ENCODE data around the gene MEI1.

Gene MEI1

DNA sequence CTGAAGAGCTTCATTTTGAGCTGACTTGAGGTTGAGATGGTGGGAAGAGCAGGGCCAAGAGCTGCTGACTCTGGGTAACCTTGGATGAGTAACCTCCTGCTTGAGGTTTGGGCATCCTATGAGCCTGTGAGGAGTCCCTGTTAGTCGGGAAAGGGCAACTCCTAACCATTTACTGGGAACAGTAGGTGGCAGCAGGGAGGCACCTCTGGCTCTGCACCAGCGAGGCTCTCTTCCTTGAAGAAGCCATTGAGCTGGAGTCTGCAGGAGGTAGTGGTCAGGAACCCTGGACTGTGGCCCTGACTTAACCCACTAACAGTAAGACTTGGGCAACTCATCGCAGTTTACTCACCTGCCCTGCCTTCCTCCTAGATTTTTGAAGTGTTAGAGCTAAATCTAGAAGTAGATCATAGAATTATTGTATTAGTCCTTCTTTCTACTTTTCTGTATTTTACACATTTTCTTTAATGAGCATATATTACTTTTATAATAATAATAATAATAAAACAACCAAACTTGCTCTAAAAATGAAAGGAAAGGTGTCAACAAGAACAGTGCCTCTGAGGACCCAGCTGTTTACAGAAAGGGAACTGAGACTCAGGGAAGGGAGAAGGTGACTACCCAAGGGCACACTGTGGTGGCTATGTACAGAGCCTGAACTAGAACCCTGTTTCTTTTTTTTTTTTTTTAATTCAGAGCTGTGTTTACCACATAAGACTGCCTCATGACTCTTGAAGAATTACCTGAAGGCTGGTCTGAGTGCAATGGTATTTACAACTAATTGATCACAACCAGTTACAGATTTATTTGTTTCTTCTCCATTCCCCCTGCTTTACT lies 47.5 kb downstream of the MEI1 start:
- peak; percentile 83 for DNase-seq

DNA sequence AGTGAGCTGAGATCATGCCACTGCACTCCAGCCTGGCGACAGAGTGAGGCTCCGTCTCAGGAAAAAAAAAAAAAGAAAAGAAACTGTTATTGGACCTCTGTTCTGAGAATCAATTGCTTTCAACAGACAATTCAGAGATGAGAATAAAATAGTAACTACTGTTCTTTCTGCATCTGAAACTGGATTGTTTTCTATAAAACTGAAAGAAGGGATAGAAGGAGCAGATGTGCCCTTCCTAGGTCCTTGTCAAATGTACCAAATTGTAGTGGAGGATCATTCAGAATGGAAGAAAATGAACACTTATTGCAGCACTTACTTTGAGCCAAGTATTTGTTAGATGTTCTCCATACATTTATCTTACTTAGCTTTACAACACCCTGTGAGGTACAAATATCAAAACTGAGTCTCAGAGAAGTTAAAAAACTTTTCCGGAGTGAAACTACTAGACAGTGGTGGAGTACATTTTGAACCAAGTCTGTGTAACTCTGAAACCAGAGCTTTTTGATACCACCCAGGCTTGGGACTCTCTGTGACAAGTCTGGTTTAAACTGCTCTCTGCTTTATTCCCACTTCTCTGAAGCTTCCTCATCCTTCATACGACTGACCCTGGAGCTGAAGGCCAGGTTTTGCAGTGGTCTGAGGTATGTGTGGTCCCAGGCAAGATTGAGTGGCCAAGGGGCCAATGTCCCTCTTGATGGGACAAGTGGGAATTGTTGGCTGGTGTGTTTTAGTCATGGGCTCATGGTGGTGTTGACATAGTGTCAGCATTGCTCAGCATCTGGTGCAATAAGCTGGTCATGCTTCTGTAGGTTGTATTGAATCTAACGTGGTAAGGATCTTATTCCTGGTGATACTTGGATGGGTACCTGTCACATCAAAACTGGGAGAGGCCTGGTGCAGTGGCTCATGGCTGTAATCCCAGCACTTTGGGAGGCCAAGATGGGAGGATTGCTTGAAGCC lies 53.0 kb downstream of the MEI1 start:
- no peak for DNase-seq

DNA sequence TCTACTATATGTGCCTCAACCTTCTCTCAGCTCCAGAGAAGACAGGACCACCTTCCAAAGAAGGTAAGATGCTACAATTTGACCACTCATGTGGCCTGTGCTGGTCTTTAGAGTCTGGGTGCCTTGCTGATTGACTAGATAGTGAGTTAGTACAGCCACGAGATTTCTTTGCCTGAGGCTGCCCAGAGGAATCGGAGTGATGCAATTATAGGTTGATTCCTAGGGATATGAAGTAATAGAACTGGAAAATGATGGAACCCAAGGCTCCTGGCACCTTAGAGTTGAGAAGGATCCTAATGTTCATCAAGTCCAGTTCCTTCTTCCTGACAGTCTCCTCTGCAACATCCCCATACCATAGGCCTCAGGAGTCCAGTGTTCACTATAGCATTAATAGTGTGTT lies 54.7 kb downstream of the MEI1 start:
- DNase-seq: no peak

DNA sequence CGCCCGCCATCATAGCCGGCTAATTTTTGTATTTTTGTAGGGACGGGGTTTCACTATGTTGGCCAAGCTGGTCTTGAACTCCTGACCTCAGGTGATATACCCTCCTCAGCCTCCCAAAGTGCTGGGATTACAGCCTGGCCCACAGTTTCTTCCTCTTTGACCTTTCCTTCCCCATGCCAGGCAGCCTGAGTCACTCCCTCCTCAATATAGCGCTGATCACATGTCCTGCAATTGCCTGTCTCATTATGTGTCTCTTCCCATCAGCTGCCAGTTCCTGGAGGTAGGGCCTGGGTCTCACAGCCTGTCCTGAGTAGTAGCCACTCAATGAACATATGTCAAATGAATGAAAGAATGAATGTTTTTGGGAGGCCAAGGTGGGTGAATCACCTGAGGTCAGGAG lies 58.2 kb downstream of the MEI1 start:
- DNase-seq: no peak

DNA sequence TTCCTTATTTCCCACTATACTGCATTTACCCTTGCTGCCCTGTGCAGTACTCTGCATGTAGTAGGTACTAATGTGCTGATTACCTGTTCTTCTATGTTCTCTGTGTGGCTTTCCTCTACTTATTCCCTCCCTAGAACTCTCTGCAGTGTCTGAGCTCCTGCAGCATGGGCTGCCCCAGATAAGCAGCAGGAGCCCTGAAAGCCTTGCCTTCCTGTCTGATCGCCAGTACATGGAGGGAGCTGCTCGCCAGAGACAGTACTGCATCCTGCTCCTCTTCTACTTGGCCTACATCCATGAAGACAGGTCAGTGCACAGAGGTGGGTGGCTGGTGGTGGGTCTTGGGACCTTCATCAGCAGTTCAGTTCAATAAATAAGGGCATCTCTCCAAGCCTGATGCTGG lies 58.9 kb downstream of the MEI1 start:
- DNase-seq: no peak

DNA sequence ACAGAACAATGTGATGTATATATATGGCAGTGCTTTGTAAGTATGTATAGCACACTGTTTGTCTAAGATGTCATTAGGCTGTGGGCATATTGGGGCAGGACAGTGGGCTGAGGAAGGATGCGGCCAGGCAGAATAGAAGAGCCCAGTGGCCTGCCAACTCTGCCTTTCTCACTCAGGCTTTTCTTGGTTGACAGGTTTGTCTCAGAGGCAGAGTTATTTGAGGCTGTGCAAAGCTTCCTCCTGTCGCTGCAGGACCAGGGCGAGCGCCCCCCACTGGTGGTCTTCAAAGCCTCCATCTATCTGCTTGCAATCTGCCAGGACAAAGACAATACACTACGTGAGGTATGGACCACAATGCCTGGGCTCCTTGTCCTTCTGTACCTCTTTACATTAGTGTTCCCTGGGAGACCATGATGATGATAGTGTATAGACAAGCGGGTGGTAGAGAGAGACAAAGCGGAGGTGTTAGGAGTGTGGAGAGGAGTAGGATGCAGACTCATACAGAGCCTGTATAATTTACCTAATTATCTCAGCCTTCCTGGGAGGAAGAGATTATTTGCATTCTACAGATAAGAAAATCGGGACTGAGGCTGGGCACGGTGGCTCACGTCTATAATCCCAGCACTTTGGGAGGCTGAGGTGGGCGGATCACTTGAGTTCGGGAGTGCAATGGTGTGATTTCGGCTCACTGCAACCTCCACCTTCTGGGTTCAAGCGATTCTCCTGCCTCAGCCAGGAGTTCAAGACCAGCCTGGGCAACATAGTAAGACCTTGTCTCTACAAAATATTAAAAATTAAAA lies 63.9 kb downstream of the MEI1 start:
- DNase-seq: no peak

DNA sequence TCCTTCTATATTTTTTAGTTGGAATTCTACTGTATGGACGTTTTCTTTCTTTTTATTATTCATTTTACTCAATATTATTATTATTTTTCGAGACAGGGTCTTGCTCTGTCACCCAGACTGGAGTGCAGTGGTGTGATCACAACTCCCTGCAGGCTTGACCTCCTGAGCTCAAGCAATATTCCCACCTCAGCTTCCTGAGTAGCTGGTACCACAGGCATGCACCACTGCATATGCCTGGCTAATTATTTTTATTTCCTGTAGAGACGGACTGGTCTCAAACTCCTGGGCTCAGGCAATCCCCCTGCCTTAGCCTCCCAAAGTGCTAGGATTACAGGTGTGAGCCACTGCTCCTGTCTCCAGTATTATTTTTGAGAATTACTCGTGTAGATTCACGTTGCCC lies 67.2 kb downstream of the MEI1 start:
- no peak for DNase-seq

DNA sequence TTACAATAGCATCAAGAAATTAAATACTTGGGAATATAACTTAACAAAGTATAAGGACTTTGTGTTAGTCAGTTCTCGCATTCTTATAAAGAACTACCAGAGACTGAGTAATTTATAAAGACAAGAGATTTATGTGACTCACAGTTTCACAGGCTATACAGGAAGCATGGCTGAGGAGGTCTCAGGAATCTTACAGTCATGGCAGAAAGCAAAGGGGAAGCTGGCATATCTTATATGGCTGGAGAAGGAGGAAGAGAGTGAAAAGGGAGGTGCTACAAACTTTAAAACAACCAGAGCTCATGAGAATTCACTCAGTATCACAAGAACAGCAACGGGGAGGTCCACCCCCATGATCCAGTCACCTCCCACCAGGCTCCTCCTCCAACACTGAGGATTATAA lies 69.1 kb downstream of the MEI1 start:
- no peak for DNase-seq

DNA sequence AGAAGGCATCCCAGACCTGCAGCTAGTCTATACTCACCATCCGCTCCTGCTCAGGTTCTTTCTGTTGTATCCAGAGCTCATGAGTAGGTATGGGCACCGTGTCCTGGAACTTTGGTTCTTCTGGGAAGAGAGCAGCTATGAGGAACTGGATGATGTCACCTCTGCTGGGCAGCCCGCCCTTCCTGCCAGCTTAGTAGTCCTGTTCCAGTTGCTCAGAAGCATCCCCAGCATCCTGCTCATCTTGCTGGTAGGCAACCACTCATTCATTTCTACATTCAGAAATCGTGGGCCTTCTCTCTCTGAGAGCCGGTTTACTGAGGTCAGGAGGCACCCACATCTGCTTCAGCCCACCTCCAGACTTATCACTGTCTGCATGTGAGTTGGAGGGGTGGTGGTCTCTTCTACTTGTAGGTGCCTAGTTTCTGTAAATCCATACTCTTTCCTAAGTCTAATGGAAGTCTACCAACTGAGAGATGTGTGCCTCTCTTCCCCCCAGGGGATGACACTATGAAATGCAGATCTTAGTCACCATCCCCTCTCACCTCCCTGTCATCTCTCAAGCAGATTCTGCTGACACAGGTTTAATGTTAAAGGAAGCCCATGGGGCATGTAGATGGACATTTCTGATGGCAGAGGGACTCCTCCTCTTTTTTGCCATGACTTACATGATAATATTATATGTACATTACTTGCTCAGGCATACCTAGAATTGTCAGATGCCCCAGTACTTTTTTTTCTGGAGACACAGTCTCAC lies 71.6 kb downstream of the MEI1 start:
- no peak for DNase-seq

DNA sequence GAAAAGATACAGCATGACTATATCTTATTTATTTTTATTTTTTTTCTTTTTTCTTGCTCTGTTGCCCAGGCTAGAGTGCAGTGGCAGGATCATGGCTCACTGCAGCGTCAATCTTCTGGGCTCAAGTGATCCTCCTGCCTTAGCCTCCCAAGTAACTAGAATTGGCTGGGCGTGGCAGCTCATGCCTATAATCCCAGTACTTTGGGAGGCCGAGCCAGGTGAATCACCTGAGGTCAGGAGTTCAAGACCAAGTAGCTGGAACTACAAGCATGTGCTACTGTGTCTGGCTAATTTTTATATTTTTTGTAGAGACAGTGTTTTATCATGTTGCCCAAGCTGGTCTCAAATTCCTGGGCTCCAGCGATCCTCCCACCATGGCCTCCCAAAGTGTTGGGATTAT lies 72.9 kb downstream of the MEI1 start:
- no peak for DNase-seq

DNA sequence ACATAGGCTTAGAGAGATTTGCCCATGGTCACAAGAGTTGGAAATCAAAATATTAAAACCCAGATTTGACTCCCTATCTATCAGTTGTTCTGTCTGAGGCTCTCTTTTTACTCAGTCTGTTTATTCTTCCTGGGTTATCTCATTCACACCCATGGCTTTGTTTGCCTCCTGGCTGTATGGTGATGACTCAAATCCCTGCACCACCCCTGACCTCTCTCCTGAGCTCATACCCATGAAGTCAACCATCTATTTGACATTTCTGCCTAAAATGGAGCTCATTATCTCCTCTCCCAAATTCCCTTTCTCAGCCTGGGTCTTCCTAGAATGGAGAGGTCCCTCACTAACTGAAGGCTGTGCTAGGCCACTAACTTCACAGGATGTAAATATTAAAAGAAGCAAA lies 73.3 kb downstream of the MEI1 start:
- DNase-seq: no peak

DNA sequence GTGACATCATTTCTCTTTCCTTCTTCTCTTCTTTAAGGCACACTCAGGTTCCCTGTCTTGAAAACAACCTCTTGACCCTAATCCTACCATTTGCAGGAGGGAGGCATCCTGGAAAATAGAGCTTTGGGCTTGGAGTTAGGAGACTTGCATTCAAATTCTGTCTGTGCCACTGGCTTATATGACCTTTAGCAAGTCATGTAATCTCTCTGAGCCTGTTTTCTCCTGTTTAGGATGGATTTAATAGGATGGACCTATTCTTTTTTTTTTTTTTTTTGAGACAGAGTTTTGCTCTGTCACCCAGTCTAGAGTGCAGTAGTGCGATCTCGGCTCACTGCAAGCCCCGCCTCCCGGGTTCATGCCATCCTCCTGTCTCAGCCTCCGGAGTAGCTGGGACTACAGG lies 76.0 kb downstream of the MEI1 start:
- no peak for DNase-seq

DNA sequence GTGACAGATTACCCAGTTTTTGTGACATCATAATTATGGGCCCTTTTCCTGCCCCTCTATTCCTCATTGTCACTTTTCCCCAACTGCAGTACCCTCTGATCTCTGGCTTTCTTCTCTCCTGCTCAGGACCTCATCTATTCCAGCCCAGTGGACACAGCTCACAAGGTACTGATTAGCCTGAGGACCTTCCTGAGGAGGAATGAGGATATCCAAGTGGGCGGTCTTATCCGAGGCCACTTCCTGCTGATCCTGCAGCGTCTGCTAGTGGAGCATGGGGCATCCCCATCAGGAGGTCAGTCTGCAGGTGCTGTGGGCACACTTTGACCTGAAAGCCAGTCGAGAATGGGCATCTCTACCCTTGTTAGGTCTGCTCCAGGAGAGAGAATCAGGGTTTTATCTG lies 76.7 kb downstream of the MEI1 start:
- DNase-seq: no peak

DNA sequence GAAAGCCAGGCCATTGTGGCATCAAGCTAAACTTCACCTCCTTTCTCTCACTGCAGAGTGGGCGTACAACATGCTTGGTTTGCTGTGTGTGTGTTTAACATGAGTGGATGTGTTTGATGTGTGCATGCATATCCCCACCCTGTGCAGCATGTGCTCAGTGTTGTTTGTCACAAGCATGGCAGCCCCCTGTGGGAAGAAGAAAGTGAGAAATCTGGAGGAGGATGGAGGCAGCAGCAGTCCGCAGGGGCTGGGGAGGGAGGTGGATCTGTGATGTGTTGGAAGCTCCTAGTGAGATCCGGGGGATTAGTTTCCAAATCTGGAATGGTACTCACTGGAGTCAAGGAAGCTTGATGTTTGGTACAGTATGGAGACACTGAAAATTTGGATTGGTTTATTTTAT lies 77.1 kb downstream of the MEI1 start:
- DNase-seq: no peak

DNA sequence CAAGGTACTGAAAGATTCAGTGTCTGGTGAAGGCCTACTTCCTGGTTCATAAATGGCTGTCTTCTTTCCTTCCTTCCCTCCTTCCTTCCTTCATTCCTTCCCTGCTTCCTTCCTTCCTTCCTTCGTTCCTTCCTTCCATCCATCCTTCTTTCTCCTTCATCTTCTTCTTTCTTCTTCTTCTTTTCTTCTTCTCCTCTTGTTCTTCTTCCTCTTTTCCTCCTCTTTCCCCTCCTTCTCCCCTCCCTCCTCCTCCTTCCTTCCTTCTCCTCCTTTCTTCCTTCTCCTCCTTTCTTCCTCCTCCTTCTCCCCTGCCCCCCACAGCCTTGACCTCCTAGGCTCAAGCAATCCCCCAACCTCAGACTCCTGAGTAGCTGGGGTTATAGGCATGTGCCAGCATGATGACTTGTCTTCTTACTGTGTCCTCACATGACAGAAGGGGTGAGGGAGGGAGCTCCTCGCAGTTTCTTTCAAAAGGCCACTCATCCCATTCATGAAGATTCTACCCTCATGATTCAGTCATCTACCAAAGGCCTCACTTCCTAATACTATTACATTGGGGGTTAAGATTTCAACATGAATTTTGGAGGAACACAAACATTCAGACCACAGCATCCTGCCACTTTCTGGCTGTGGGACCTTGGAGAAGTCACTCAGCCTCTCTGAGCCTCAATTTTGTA lies 78.6 kb downstream of the MEI1 start:
- no peak for DNase-seq

DNA sequence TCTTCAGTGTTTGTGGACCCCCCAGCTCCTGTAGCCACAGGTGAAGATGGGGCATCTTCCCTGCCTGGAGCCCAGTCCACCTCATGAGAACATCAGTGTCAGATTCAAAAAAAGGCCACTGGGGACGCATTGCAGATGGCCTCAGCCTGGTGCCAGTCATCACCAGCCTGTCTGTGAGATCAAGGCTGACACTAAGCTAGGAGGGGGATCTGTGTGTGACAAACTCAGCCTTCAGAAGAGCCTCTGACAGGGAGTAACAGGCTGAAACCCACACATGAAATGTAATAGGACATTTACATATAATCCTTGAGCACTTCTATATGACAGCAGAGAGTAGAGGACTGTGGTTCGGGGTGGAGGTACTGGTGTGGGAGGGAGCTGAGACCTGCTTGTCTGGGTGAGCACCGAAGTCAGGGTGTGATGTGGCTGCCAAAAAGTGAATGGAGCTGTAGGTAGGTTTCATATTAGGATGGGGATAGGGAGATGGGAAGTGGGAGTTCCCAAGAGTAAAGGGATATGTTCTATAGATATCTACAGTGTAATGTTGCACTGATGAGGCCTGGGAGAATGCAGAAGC lies 80.7 kb downstream of the MEI1 start:
- no peak for DNase-seq

DNA sequence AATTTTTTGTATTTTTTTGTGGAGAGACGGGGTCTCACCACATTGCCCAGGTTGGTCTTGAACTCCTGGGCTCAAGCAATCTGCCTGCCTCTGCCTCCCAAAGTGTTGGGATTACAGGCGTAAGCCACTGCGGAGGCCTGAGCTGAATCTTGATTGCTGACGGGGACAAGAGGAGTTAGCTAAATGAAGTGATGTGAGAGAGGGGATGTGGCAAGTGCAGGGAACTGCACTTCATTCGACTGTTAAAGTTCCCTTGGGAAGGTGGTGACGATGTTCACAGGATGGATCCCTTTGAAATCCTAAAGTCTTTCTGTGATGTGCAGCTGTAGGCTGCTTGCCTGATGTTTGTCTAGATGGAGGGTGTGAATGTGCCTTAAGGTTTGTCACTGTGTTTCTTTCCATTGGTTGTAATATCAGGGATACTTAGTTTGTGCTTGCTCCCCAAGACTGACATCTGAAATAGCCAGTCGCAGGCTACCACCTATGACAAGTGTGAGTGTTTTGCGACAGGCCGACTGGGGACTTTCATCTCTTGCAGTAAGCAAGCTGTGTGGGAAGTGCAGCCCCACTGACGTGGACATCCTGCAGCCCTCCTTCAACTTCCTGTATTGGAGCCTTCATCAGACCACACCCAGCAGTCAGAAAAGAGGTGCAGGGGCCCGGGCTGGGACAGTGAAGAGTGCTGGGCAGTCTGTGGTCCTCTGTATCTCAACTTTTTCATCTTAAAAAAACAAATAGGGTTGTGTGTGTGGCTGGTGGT lies 81.6 kb downstream of the MEI1 start:
- DNase-seq: no peak

DNA sequence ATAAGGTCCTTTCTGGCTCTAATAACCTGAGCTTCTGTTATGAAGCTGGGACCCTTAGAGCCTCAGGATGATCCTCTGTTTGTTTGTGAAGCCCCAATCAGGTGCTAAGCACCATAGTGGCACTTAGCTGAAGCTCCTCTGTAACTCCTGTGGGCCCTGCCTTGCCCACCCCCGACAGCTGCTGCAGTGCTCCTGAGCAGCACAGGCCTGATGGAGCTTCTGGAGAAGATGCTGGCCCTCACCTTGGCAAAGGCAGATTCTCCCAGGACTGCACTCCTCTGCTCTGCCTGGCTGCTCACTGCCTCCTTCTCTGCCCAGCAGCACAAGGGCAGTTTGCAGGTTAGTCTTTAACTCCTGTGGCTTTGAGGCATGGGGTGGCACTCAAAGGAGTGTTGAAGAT lies 82.2 kb downstream of the MEI1 start:
- no peak for DNase-seq

DNA sequence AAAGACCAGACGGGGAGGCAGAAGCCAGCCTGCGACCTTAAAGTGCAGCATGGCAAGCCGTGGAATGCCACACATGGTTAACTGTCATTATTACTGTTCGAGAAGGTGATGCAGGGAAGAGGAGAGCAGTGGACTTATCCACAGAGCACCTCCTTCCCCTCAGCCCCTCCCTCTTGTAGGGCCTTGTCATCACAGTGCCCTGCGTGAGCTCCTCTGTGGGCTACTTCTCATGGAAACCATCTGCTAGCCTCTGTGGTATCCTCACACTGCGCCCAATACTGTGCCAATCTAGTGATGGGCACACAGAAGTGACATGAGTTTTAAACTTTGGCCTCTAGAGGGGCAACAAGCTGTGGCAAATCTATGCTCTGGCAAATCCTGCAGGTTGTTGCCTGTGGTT lies 83.0 kb downstream of the MEI1 start:
- DNase-seq: no peak

DNA sequence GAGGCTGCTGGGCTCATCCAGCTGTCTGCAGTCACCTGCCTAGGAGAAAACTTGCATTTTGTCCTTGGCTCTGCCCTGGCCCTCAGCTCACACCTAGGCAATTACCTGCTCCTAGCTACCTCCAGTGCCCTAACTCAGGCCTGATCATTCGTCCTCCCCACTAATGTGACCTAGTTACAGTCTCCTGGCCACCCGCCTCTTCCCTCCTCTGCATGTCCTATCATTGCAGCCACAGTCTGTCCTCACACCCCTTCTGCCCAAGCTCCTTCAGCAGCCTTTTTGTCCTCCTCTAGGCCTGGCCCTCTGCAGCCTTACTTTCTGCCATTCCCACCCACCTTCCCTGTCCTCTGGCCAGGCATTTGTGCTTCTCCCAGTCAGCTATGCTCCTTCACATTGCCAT lies 83.4 kb downstream of the MEI1 start:
- DNase-seq: no peak

DNA sequence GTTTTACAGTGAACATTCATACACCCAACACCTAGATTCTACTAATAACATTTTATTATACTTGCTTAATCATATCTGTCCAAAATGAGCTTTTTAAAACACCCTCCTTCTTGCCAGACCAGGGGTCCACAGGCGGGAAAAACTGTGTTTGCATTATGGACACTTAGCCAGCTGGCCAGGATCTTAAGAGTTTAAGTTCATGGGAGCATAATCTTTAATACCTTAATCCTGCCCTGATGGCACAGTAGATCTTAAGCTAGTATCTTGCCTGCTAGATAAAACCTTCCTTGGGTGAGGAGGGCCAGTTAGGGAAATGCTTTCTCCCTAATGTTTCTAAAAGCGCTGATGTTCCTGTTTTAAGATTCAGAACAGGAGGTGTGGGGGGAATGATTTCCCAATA lies 88.0 kb downstream of the MEI1 start:
- no peak for DNase-seq
